Right atrium auricular region (tissue), 2 donors: ENCODE results near the gene BBS10. TPM values are rescaled to one million over a fixed set of nuclear protein-coding genes. Genes with fewer than 3 reads are reported as not detected.

Experiments
- DNase-seq: peaks from one replicate; pipeline ENCODE4 v3.0.0-alpha.2; 2019; ENCODE audit warnings: low spot score
- H3K27ac ChIP-seq, 2 donors: fragments of 200-600 bp; sonication (generic); 1 replicate in 1 of 2; 2 replicates in 1 of 2; pipeline ENCODE4 v1.5.1; 2016 to 2019
- H3K27me3 ChIP-seq, 2 donors: fragments of 200-600 bp; sonication (generic); one replicate each; pipeline versions ENCODE4 v1.5.1 to v1.6.0; 2017 to 2019
- H3K36me3 ChIP-seq: fragments of 200-600 bp; sonication (generic); one replicate; pipeline ENCODE4 v1.5.1; 2016
- H3K4me1 ChIP-seq, 2 donors: fragments of 200-600 bp; sonication (generic); one replicate each; pipeline versions ENCODE4 v1.5.1 to v1.6.0; 2017 to 2019
- H3K4me3 ChIP-seq, 2 donors: fragments of 200-600 bp; sonication (generic); 1 replicate in 1 of 2; 2 replicates in 1 of 2; pipeline ENCODE4 v1.5.1; 2017 to 2019; ENCODE audit warnings: mild to moderate bottlenecking in 1 of 2, moderate library complexity in 1 of 2
- H3K9me3 ChIP-seq, 2 donors: fragments of 200-600 bp; sonication (generic); one replicate each; pipeline ENCODE4 v1.5.1; 2019
- CTCF ChIP-seq, 2 donors: fragments of 200-600 bp; sonication (generic); IDR thresholded peaks; one replicate each; pipeline ENCODE4 v1.5.1; 2019; ENCODE audit warnings: antibody characterized with exemption in 2 of 2
- total RNA-seq, 2 donors: library from RNA; depleted of rRNA; stranded (reverse); fragments of >200 nt; gene quantifications; one replicate each; pipeline ENCODE4 v1.1.0, GENCODE V29; 2016

The BBS10 gene
- total RNA-seq, 2 donors from 2014 or later: 9.3 to 12.9 TPM

GRCh38 chr12:76316468-76316867 lies 31.7 kb downstream of the BBS10 start:
- no peaks in the 10 kb centered on the region for H3K27me3 ChIP-seq
- TF ChIP-seq CTCF (IDR thresholded peaks at IDR 0.05): no peak
- no peaks in the 10 kb centered on the region for H3K36me3 ChIP-seq

GRCh38 chr12:76313299-76313698 lies 34.9 kb downstream of the BBS10 start:
- Histone ChIP-seq H3K9me3 (no peaks in the 10 kb centered on the region), H3K4me1 (no peaks in the 10 kb centered on the region), H3K27me3 (no peaks in the 10 kb centered on the region), H3K36me3 (no peaks in the 10 kb centered on the region), H3K4me3 (no peak overlapping the region), H3K27ac (no peak overlapping the region)
- no peak for TF ChIP-seq CTCF (IDR thresholded peaks at IDR 0.05)
- DNase-seq: peak; percentile 21

More at GRCh38 chr12:76316468-76316867, 31.7 kb downstream of the BBS10 start:
- peak; percentile 47 for DNase-seq
- Histone ChIP-seq H3K9me3 (no peaks in the 10 kb centered on the region), H3K27ac (no peak overlapping the region), H3K4me3 (no peak overlapping the region), H3K4me1 (no peaks in the 10 kb centered on the region)

- H3K4me1 ChIP-seq: no peaks in the 10 kb centered on the region
- H3K27ac ChIP-seq: no peak overlapping the region
- H3K4me3 ChIP-seq: no peak overlapping the region
- no peaks in the 10 kb centered on the region for H3K27me3 ChIP-seq
- DNase-seq: peak; percentile 26
- no peak for TF ChIP-seq CTCF (IDR thresholded peaks at IDR 0.05)
- H3K36me3 ChIP-seq: no peaks in the 10 kb centered on the region
- H3K9me3 ChIP-seq: no peaks in the 10 kb centered on the region
Observed at GRCh38 chr12:76312315-76312714, 35.9 kb downstream of the BBS10 start.

GRCh38 chr12:76311796-76312195 lies 36.4 kb downstream of the BBS10 start:
- H3K4me3 ChIP-seq: no peak overlapping the region
- no peak overlapping the region for H3K27ac ChIP-seq
- H3K36me3 ChIP-seq: no peaks in the 10 kb centered on the region
- H3K27me3 ChIP-seq: no peaks in the 10 kb centered on the region
- TF ChIP-seq CTCF (IDR thresholded peaks at IDR 0.05): no peak
- DNase-seq: no peak
- no peaks in the 10 kb centered on the region for H3K9me3 ChIP-seq
- no peaks in the 10 kb centered on the region for H3K4me1 ChIP-seq

GRCh38 chr12:76310110-76310509 lies 38.1 kb downstream of the BBS10 start:
- H3K9me3 ChIP-seq: no peaks in the 10 kb centered on the region
- H3K4me1 ChIP-seq: no peaks in the 10 kb centered on the region
- H3K36me3 ChIP-seq: no peaks in the 10 kb centered on the region
- H3K4me3 ChIP-seq: no peak overlapping the region
- DNase-seq: no peak
- TF ChIP-seq CTCF (IDR thresholded peaks at IDR 0.05): no peak
- H3K27me3 ChIP-seq: no peaks in the 10 kb centered on the region
- H3K27ac ChIP-seq: no peak overlapping the region

- Histone ChIP-seq H3K4me3 (no peak overlapping the region), H3K9me3 (no peaks in the 10 kb centered on the region), H3K27me3 (no peaks in the 10 kb centered on the region), H3K36me3 (no peaks in the 10 kb centered on the region), H3K27ac (no peak overlapping the region), H3K4me1 (no peaks in the 10 kb centered on the region)
- no peak for TF ChIP-seq CTCF (IDR thresholded peaks at IDR 0.05)
- DNase-seq: no peak
Observed at GRCh38 chr12:76308866-76309265, 39.3 kb downstream of the BBS10 start.
